ENCODE data around the gene CHN2. TPM values are rescaled to one million over a fixed set of nuclear protein-coding genes. Genes with fewer than 3 reads are reported as not detected.
"Not testable (repeated sequence)": the region's sequence is repeated elsewhere in the genome, so short reads cannot be mapped to it uniquely, and the experiment has no call there.

Gene CHN2
- total RNA-seq, 2 donors from 2014 or later = 0.91 to 1.2 TPM

DNA sequence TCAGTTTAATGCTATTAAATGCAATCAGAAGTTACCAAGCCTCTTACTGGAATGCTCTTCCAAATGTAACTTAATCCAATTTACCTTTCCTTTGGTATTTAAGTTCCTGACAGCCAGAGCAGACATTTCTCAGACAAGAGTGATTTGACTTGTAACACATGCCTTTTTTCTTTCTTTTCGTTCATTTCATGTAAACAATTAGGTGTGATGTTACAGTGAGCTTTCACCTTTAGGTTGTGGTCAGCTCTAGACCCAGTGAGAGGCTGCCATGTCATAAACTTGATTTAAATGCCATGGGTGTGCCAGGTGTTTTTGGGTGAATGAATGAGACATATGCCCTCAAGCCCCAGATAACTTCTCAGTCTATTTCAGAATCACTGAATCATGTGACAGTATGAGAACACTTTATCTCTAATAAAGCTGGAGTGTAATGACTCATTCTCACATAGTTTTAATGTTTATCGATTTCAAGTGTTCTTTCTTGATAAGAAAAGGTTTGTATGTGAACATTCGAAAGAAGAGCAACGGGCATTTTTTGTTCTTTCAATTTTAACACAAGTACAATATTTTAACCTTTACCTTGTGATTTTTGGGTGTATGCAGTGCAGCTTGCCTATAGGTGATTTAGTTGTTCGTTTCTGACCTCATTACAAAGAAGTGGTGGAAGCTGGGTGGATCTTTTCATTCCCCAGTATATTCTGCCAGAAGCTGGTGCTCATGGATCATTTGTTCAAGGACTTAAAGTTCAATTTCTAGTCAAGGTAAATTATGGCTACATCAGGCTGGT, 61.5 kb downstream of the CHN2 start:
- no peaks in the 10 kb centered on the region for H3K36me3 Mint-ChIP-seq (ENCODE audit: insufficient read depth in 2 of 2)
- peaks cover 13% of the 10 kb centered on the region for H3K27me3 Mint-ChIP-seq (ENCODE audit: low read depth)
- no peak for DNase-seq
- no peak overlapping the region for H3K4me3 Mint-ChIP-seq
- no peaks in the 10 kb centered on the region for H3K4me1 Mint-ChIP-seq (ENCODE audit: low read depth)
- ATAC-seq (replicated peaks in 1 of 2) = no peak
- H3K9me3 Mint-ChIP-seq = no peaks in the 10 kb centered on the region
- H3K27ac Mint-ChIP-seq = no peak overlapping the region

DNA sequence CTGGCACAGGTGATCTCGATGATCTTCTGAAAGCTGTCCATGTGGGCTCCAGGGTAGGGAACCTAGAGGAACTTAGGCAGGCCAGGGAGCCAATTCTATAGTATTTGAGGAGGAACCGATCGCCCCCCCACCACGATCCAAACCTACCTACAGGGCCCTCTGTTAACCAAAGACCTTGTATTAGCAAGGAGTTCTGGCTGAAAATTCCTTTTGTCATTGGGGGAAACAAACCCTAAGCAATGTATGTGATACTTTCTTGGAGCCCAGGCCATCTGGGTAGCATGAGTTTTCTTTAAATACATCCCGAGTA, 62.1 kb downstream of the CHN2 start:
- DNase-seq = no peak
- Mint-ChIP-seq H3K36me3 (ENCODE audit: insufficient read depth in 2 of 2) (no peaks in the 10 kb centered on the region), H3K4me3 (no peak overlapping the region), H3K27ac (no peak overlapping the region), H3K9me3 (no peaks in the 10 kb centered on the region), H3K27me3 (ENCODE audit: low read depth) (peaks cover 13% of the 10 kb centered on the region), H3K4me1 (ENCODE audit: low read depth) (no peaks in the 10 kb centered on the region)
- ATAC-seq (replicated peaks in 1 of 2) = no peak

DNA sequence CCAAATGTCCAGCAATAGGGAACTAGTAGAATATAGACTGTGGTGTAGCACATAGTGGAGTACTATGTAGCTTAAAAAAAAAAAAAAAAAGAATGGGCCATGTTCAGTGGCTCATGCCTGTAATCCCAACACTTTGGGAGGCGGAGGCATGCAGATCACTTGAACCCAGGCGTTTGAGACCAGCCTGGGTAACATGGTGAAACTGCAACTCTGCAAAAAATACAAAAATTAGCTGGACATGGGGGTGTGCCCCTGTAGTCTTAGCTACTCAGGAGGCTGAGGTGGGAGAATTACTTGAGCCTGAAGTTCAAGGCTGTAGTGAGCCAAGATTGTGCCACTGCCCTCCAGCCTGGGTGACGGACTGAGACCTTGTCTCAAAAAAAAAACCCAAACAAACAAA, 64.4 kb downstream of the CHN2 start:
- Mint-ChIP-seq H3K9me3 (no peaks in the 10 kb centered on the region), H3K36me3 (ENCODE audit: insufficient read depth in 2 of 2) (no peaks in the 10 kb centered on the region), H3K27ac (no peak overlapping the region), H3K4me1 (ENCODE audit: low read depth) (no peaks in the 10 kb centered on the region), H3K27me3 (ENCODE audit: low read depth) (peaks cover 13% of the 10 kb centered on the region), H3K4me3 (no peak overlapping the region)
- DNase-seq (no peak), ATAC-seq (replicated peaks in 1 of 2) (no peak)

DNA sequence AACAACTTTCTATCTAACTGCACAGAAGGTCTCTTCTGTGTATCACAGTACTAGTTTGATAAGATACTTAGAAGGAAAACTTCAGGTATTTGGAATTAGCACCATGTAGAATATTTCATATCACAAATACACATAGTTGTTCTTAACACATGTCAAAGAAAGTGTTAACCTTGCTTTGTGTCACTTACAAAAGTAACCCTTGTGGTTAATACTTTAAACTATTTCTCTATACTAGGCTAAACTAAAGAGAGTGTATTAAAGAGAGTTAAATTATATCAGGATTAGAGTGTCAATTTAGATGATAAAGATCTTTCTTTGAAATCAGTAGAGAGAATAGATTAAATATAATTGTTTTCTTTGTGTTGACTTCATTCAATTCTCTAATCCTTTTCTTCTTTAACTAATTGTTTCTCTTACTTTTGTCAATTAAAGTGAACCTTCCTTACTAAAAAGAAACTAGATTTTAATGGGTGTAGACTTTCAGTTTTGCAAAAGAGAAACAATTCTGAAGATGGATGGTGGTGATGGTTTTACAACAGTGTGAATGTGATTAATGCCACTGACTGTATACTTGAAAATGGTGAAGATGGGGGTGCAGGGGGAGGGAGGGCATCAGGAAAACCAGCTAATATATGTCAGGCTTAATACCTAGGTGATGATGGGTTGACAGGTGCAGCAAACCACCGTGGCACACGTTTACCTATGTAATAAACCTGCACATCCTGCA, 67.8 kb downstream of the CHN2 start:
- peaks cover 3 to 6% of the 10 kb centered on the region in 2 donors for H3K9me3 Mint-ChIP-seq
- H3K4me3 Mint-ChIP-seq = no peak overlapping the region
- H3K27ac Mint-ChIP-seq = no peak overlapping the region
- peaks cover 14% of the 10 kb centered on the region for H3K4me1 Mint-ChIP-seq (ENCODE audit: low read depth)
- peaks cover 16% of the 10 kb centered on the region for H3K27me3 Mint-ChIP-seq (ENCODE audit: low read depth)
- DNase-seq (no peak), ATAC-seq (replicated peaks in 1 of 2) (no peak)
- H3K36me3 Mint-ChIP-seq (ENCODE audit: insufficient read depth in 2 of 2) = peaks cover 3 to 4% of the 10 kb centered on the region in 2 donors

DNA sequence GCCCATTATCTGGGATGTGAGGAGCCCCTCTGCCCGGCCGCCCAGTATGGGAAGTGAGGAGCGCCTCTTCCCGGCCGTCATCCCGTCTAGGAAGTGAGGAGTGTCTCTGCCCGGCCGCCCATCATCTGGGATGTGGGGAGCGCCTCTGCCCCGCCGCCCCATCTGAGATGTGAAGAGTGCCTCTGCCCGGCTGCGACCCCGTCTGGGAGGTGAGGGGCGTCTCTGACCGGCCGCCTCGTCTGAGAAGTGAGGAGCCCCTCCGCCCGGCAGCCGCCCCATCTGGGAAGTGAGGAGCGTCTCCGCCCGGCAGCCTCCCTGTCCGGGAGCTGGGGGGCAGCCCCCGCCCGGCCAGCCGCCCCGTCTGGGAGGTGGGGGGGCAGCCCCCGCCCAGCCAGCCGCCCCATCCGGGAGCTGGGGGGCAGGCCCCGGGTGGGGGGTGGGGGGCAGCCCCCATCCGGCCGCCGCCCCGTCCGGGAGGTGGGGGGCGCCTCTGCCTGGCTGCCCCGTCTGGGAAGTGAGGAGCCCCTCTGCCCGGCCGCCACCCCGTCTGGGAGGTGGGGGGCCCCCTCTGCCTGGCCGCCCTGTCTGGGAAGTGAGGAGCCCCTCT, 69.1 kb downstream of the CHN2 start:
- not testable (repeated sequence) for H3K36me3 Mint-ChIP-seq (ENCODE audit: insufficient read depth in 2 of 2); H3K27ac Mint-ChIP-seq; H3K9me3 Mint-ChIP-seq; H3K4me3 Mint-ChIP-seq; DNase-seq; ATAC-seq (replicated peaks in 1 of 2)
- Mint-ChIP-seq H3K4me1 (ENCODE audit: low read depth) (peaks cover 14% of the 10 kb centered on the region), H3K27me3 (ENCODE audit: low read depth) (peaks cover 10% of the 10 kb centered on the region)

DNA sequence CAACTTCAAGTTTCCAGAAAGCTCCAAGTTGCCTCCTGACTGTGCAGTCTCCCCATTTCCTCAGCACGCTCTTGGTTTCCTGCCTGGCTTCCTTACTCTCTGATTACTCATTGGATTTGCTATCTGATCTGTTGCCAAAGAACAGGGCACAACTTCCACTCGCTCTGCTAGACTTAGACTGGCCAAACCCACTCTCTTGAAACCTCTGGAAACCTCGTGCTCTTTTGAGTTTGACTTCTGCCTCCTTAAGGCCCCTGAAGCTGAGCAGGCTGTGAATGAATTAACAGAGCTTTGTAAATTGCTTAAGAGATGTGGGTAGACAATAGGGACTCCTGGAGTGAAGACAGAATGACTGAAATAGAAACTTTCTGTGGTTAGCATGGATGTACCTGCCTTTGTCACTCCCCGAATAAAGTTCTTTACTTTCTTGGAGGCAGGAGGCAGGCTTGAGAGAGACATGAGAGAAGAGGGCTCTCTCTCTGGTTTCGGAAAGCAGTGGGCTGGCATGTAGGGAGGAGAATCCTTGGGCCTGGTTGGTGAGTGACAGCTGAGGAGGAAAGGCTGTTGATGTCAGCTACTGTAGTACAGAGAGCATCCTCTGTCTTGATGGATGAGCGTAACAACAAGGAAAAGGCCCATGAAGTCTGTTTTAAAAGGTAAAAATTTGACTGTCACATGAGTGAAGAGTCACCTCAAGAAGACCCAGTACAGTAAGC, 70.8 kb downstream of the CHN2 start:
- Mint-ChIP-seq H3K27ac (no peak overlapping the region), H3K4me3 (no peak overlapping the region), H3K4me1 (ENCODE audit: low read depth) (peaks cover 14% of the 10 kb centered on the region), H3K27me3 (ENCODE audit: low read depth) (peaks cover 10% of the 10 kb centered on the region), H3K9me3 (peaks cover 3 to 6% of the 10 kb centered on the region in 2 donors), H3K36me3 (ENCODE audit: insufficient read depth in 2 of 2) (peaks cover 3 to 4% of the 10 kb centered on the region in 2 donors)
- no peak for DNase-seq
- peak; percentile 84 to 93 for ATAC-seq (replicated peaks in 1 of 2)

DNA sequence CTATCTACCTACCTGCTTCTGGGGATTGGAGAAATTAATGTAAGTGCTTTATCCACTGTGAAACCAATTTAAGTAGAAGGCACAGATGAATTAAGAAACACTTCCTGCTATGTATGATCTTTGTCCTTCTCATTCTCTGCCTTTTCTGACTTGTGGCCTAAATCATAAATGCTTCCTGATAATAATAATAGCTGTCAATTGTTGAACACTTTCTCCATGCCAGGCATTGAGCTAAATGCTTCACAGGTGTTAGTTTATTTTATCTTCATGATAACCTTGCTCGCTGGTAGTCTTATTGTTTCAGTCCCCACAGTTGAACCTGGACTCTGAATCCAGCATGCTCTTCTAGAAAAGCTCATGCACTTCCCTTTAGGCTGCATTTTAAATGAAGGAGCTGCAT, 75.4 kb downstream of the CHN2 start:
- peaks cover 37% of the 10 kb centered on the region for H3K4me1 Mint-ChIP-seq (ENCODE audit: low read depth)
- no peak for DNase-seq
- no peak overlapping the region for H3K27ac Mint-ChIP-seq
- peaks cover 3 to 6% of the 10 kb centered on the region in 2 donors for H3K9me3 Mint-ChIP-seq
- no peak overlapping the region for H3K4me3 Mint-ChIP-seq
- H3K27me3 Mint-ChIP-seq (ENCODE audit: low read depth) = peaks cover 28% of the 10 kb centered on the region
- no peak for ATAC-seq (replicated peaks in 1 of 2)
- peaks cover 3 to 4% of the 10 kb centered on the region in 2 donors for H3K36me3 Mint-ChIP-seq (ENCODE audit: insufficient read depth in 2 of 2)

DNA sequence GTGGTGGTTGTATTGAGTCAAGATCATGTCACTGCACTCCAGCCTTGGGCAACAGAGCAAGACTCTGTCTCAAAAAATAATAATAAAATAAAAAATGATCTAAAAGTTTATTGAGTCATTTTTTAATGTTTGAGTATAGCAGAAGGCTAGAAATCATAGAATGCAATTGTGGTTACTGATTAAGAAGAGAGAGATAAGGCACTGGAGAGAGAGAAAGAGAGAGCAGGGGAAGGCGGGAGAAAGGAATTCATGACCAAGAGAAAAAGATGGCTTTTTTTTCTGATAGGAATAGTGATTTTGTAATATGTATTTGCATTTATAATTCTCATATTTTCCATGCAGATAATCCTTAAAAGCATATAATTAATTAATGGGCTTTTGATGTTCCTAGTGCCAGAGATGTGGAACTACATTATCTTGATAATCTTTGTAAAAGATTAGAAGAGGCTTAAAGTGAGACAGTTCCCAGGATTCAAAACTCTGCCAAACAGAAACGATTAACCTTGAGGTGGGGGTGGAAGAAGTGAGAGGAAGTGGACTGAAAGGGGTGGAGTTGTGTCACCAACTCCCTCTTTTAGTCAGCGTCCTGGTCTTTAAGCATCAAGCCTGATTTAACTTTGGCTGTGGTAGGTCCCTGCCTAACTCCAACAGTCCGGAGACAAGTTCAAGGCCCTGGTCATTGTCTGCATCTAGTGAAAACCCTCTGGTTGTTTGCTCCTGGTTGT, 76.2 kb downstream of the CHN2 start:
- Mint-ChIP-seq H3K36me3 (ENCODE audit: insufficient read depth in 2 of 2) (no peaks in the 10 kb centered on the region), H3K4me3 (peak overlapping the region in 1 of 2 donors; percentile 40), H3K9me3 (no peaks in the 10 kb centered on the region), H3K27ac (no peak overlapping the region), H3K27me3 (ENCODE audit: low read depth) (peaks cover 31% of the 10 kb centered on the region), H3K4me1 (ENCODE audit: low read depth) (peaks cover 29% of the 10 kb centered on the region)
- ATAC-seq (replicated peaks in 1 of 2) (peak; percentile 86 to 89), DNase-seq (peak; percentile 19 to 30)

DNA sequence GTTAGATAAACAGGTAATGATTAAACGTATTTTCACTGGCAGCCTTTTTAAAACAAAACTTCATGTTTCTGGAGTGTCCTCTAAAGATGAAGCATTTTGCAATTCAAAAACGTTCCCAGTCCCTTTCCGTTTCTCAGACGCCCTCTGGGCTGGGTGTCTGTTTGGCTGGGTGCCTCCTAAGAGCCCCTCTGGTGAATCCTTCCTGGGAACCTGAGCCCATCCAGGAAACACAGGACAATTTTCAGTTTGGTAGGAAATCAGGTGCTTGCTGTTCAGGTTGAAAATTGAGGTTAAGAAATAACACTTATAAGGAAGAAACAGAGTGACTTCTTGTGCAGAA, 76.7 kb downstream of the CHN2 start:
- Mint-ChIP-seq H3K36me3 (ENCODE audit: insufficient read depth in 2 of 2) (no peaks in the 10 kb centered on the region), H3K4me1 (ENCODE audit: low read depth) (peaks cover 23% of the 10 kb centered on the region), H3K27ac (no peak overlapping the region), H3K4me3 (peak overlapping the region; percentile 27 to 40), H3K27me3 (ENCODE audit: low read depth) (peaks cover 33% of the 10 kb centered on the region), H3K9me3 (no peaks in the 10 kb centered on the region)
- DNase-seq (no peak), ATAC-seq (replicated peaks in 1 of 2) (peak in 1 of 2 donors; percentile 11)

DNA sequence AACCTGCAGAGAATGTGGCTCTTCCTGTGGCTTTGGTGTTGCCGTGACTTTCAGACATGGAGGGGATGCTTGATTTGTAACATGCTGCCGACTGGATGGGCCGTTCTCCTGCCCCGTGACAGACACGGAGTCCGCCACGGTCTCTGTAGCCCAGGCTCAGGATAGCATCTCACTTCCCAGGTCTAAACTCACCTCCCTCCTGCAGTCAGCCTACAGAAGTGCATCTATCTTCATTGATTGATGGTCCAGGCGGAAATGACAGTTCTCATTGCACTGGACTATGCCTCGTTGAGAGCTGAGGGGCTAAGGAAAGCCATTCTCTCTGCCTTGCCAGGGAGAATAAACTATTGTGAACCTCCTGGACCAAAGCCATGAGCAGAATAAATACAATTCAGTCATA, 77.5 kb downstream of the CHN2 start:
- H3K4me3 Mint-ChIP-seq = no peak overlapping the region
- DNase-seq (no peak), ATAC-seq (replicated peaks in 1 of 2) (no peak)
- no peaks in the 10 kb centered on the region for H3K36me3 Mint-ChIP-seq (ENCODE audit: insufficient read depth in 2 of 2)
- H3K4me1 Mint-ChIP-seq (ENCODE audit: low read depth) = peaks cover 23% of the 10 kb centered on the region
- H3K27ac Mint-ChIP-seq = no peak overlapping the region
- H3K9me3 Mint-ChIP-seq = no peaks in the 10 kb centered on the region
- H3K27me3 Mint-ChIP-seq (ENCODE audit: low read depth) = peaks cover 27% of the 10 kb centered on the region

DNA sequence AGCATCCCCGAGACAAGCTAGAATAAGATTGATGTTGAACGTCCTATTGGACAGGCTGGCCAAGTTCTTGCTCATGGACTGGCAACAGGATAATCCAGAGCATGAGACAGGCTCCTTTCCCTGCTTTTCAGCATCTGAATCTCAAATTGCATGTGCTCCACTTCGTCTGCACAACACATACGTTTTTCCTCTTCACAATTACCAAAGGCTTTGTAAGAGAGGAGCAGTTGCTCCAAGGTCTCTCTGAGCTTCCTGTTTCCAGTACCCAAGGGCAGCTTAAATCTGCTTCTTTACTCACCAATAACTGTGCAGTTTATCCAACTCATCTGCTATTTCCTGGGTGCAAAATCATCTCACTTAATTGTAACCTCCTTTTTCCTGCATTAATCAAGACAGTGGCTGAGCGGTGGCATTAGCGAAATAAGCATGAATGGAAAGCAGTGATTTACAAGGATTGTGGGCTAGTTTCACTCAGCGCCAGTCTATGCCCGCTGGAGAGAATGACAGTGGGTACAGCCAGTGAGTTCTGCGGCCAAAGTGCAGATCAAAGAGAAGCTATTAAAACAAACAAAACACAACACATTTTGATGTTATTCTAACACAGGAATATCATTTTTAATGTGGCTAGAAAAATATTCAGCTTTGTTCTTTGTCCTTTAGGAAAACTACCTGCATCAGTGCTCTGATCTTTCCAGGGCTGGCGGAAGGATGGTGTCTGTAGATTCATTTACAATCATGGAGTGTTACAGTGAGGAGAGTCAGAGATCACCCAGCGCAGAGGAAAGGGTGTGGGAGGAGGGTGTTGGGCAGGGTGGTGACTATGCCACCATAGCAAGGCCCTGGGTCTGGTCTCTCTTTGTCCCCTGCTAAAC, 79.8 kb downstream of the CHN2 start:
- H3K27me3 Mint-ChIP-seq (ENCODE audit: low read depth) = peaks cover 30% of the 10 kb centered on the region
- H3K4me3 Mint-ChIP-seq = no peak overlapping the region

DNA sequence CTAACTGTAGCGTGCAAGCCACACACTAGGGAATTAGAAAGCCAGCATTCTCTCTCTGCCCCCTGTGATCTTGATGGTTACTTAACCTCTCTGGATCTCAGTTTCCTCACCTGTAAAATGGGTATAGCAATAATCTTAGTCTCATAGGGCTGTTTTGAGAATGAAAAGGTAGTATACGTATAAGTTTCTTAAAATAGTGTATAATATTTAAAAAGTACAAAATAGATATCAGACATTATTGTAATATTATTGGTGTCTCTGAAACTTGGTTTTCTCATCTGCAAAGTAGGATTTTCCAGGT, 80.4 kb downstream of the CHN2 start:
- Mint-ChIP-seq H3K27ac (no peak overlapping the region), H3K9me3 (no peaks in the 10 kb centered on the region), H3K27me3 (ENCODE audit: low read depth) (peaks cover 36% of the 10 kb centered on the region), H3K36me3 (ENCODE audit: insufficient read depth in 2 of 2) (no peaks in the 10 kb centered on the region), H3K4me3 (no peak overlapping the region), H3K4me1 (ENCODE audit: low read depth) (peaks cover 30% of the 10 kb centered on the region)
- DNase-seq (no peak), ATAC-seq (replicated peaks in 1 of 2) (no peak)

More for the DNA sequence above, 79.8 kb downstream of the CHN2 start:
- ATAC-seq (replicated peaks in 1 of 2) (no peak), DNase-seq (no peak)
- H3K36me3 Mint-ChIP-seq (ENCODE audit: insufficient read depth in 2 of 2) = no peaks in the 10 kb centered on the region
- H3K9me3 Mint-ChIP-seq = no peaks in the 10 kb centered on the region
- H3K4me1 Mint-ChIP-seq (ENCODE audit: low read depth) = peaks cover 30% of the 10 kb centered on the region
- no peak overlapping the region for H3K27ac Mint-ChIP-seq
